ENCODE measurements around the gene EGFR.
A peak's percentile ranks its signal among the peaks of the same experiment; 100 is the strongest.

Gene EGFR

DNA sequence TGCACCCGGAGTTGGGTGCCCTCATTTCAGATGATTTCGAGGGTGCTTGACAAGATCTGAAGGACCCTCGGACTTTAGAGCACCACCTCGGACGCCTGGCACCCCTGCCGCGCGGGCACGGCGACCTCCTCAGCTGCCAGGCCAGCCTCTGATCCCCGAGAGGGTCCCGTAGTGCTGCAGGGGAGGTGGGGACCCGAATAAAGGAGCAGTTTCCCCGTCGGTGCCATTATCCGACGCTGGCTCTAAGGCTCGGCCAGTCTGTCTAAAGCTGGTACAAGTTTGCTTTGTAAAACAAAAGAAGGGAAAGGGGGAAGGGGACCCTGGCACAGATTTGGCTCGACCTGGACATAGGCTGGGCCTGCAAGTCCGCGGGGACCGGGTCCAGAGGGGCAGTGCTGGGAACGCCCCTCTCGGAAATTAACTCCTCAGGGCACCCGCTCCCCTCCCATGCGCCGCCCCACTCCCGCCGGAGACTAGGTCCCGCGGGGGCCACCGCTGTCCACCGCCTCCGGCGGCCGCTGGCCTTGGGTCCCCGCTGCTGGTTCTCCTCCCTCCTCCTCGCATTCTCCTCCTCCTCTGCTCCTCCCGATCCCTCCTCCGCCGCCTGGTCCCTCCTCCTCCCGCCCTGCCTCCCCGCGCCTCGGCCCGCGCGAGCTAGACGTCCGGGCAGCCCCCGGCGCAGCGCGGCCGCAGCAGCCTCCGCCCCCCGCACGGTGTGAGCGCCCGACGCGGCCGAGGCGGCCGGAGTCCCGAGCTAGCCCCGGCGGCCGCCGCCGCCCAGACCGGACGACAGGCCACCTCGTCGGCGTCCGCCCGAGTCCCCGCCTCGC, at the start of gene EGFR:
TSS of gene EGFR (plus strand) at position 657 of the 830 bp plus-strand sequence. CDS start 261 bp downstream, outside the sequence.
- DNase-seq: peak in 8 of 14 donors; percentile 15 to 68 (median 38)

DNA sequence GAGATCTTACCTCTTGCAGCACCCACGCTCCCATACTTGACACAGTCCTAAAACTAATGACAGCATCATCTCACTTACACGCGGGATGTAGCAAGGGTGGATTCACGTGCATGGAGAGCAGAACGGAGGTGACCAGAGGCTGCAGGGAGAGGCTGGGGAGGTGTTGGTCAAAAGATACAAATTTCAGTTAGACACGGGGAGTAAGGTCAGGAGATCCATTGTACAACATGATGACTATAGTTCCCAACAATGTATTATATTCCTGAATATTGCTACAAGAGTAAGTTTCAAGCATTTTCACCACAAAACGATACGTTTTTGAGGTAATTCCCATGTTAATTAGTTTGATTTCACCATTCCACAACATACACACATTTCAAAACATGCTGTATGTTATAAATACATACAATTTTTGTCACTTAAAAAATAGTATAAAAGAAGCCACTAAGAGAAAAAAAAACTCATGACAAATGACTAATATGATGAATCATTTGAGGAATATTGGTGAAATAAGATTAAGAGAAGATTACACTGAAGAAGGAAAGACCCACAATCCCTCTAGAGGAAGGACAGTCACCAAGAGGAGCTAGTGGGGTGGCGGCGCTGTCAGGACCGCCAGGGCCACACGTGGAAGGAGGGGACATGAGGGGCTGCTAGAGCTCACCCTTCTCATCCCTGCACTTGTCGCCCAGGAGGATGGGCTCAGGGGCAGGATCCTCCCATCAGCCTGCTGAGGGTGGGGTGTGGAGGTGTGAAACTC, 49.4 kb upstream of the EGFR start:
- no peak for DNase-seq

DNA sequence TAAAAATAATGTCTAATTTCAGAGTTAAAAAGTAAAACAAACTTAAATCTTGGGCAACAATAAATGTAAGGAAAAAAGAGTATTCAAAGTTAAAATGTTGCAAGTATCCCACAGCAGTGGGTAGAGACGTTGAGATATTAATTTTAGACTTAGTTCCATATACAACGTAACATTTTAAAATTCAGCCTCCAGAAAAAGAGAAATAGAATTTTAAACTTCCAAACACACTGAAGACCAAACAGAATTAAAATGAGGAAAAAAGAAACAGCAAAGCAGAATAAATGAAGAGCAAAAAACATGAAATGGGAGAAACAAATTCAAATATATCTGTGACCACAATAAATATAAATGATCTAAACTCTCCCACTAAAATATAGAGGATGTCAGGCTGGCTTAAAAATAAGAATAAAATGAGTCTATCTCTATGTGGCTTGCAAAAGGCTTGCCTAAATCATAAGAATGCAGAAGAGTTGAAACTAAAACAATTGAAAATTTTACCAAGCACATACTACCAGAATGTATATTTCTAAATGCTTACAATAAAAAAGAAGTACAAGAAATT, 46.0 kb upstream of the EGFR start:
- DNase-seq: no peak

DNA sequence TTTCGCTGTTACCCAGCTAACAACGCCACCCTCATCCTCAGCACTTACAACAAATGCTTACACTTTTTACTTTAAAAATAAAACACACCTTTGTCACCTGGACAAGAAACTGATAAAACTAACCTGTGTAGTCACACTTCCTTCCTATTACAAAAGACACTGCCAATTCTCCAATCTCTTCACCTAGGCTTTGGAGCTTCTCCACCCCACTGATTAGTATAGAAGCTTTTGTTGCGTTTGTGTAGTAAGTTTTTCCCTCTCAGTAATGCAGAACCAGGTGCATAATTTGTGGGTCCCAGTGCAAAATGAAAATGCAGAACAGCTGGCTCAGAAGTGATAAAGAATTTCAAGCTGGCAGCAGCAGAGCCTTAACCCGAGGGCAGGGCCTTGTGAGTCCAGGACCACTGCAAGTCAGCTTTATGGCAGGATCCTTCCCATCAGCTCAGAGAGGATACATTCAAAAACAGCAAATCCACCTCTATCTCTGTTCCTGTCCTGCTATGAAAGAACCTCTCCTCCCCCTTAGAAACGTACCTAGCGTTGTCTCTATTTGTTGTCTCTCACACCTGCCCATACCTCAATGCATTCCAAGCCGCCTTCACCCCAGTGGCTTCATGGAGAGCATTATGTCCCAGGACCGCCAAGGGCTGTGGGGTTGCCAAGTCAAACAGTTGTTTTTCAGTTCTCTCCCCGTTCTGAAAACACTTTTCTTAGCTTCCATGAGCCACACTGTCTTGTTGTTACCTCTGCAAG, 40.3 kb upstream of the EGFR start:
- DNase-seq: no peak

DNA sequence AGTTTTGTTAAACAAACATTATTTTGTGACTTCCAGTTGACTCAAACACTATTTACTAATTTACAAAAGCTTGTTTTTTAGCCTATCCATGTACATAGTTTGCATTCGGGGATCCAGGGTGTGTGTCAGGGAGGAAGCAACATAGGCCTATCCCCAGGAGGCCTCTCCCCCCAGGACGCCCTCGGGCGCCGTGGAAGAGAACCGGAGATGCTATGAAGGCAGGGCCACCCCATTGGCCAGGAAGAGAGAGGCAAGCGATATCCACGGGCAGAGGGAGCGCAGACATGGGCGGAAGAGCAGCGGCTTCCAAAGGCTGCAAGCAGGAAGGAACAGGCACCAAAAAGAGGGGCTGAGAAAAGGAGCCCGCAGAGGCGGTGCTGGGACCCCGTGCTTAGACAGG, 38.3 kb upstream of the EGFR start:
- DNase-seq: no peak

DNA sequence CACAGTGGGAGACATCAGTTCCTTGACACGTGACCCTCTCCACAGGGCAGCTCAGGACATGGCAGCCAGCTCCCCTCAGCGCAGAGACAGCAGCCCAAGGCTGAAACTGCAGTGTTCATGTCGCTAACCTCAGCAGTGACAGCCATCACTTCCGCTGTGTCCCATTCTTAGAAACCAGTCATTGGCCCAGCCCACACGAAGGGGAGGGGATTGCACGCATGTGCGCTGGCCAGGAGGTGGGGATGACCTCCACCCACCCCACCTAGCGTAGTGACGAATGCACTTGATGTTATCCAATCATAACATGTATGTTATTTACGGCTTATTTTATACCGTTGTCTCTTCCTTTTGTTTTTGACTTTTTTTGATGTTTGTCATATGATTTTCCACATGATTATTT, 36.9 kb upstream of the EGFR start:
- no peak for DNase-seq

DNA sequence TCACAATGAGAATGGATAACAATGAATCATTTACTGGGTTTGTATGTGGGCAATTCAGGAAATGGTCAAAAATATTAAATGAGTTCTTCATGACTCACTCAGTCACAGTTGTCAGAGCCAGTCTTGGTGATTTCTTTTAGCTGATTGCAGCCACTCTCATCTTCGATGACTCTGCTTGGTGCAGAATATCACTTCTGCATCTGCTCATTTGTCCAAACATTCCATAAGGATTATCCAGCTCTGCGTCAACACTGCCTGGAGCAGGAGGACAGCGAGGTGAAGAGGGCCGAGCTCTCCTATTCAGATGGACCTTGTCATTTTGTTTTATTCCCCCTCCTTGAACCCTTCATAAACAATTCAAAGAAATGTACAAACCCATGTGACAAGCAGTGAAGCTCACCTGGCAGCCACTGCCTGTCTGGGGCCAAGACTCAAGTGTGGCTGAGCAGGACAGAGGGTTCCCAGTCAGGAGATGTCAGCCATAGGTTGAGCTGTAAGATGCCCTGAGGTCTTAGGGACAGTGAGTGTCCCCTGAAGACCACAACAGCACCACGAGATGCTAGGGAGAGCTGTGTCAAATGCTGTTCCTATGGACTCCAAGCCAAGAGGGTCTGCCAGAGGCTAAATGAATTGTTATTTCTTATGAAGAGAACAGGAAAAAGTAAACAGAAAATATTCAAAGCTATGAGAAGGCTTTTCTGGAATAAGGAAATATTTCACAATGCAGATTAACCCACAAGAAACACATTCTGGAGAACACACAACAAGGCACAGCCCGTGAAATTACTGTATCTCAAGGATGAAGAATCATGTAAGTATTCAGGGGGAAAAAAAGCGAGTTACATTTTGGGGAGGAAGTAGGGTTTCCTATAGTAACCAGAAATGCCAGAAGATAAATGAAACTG, 33.1 kb upstream of the EGFR start:
- no peak for DNase-seq

DNA sequence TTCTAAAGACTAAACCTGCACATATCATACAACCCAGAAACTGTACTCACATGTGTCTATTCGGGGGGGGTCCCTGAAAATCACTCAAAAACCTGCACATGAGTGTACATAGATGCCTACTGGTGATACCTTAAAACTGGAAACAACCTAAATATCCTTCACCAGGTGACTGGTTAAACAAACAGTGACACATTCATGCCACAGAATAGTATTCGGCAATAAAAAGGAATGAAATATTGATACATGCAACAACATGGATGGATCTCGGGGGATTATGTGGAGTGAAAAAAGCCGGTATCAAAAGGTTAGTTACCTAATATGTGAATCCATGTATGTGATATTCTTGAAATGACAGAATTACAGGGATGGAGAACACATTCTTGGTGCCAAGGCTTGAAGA, 32.1 kb upstream of the EGFR start:
- DNase-seq: no peak

DNA sequence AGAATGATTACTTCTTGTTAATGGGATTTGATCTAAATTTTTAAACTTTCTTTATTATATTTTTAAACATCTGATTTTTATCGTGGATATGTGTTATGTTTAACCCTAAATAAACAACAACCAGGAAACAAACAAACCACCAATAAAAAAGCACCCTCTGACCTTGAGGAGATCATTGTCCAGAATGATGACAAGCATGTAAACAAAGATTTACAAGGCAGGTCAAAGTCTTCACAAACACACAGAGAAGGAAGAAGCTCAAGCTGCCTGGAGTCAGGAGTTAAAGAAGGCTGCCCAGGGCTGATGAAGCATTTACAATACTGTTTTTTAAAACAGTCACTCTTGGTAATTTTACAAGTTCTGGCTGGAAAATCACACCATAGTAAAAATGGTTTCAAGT, 31.0 kb upstream of the EGFR start:
- no peak for DNase-seq

DNA sequence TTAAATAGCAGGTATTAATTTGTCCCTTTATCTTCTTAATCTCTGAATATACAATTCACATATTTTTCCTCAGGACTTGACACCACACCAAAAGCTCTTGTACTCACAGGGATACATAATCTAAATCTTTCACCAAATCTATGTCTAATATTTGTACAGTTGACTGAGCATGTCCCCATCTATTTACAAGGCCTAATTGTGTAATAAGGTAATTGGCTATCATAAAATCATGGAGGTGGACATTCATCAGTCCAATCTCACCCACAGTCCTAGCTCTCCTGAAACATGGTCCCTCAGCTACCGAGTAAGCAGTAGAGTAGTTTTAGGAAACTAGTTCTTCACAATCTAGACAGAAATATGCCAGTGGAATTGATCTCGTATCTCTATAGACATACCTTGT, 30.3 kb upstream of the EGFR start:
- no peak for DNase-seq

DNA sequence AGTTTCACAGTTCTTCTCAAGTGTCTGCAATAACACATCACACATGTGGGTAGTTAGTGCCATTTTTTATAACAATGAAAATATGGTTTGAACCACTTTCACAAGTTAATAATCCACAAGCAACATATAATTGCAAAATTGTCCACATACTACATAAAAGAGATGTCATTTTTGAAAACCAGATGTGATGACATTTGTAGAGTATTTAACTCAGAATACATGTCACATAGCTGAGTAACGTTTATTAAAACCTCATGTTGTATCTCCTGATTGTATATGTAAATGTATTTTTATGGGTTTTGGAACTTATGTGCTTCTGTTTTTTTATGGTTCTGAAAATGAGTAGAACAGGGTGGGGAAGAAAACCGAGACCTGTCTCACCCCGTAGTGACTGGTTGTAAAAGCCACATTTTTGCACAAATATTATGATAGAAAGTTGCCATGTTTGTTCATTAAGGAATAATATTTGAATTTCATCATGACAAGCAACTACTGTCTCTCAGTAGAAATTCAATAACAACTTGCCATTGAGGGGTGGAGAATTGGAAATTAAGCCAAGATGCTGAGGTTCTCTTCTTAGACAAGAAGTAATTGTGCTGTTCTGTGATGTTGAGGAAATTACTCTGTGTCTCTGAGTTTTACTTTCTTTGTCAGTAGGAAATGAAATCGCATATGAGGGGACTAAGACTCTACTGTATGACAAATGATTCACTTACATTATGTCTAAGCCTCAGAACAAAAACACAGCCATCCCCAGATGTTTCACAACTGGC, 29.2 kb upstream of the EGFR start:
- DNase-seq: no peak

DNA sequence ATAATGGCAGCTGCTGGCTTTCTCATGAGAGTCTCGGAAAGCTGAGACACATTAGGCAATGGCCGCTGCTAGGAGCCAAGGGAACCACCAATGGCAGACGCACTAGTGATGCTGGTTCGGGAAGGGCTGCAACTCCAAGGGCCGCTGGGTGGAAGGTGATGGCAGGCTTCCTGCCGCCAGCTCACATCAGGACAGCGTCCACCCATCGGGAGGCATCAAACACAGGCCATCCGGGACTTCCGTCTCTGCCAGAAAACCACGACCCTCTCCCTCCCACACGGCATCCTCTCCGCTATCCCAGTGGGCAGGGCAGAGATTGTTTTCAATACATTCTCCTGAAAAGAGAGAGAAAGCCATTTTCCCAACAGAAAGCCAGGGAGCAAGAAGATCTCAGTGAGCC, 27.5 kb upstream of the EGFR start:
- DNase-seq: no peak

DNA sequence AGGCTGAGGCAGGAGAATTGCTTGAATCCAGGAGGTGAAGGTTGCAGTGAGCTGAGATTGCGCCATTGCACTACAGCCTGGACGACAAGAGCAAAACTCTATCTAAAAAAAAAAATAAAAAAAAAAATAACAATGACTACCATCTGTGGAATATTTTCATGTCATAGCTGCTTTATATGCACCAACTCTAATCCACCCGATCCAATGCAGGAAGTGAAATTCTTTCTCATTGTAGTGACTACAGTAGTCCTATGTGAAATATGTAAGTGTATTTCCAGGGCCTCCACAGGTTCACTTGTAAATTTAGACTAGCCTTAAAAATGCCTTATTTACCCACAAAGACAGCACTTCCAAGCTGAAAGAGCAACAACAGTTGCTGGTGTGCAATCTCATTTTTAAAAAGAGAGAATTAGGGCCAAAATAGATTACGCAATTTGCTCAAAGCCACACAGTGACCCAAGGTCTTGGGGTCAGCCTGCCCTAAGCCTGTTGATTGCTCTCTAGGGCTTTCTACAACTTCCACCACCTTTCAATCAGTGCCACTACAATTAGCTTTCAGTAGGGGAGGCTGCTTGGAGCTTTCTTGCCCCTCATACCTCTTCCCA, 25.8 kb upstream of the EGFR start:
- DNase-seq: no peak

DNA sequence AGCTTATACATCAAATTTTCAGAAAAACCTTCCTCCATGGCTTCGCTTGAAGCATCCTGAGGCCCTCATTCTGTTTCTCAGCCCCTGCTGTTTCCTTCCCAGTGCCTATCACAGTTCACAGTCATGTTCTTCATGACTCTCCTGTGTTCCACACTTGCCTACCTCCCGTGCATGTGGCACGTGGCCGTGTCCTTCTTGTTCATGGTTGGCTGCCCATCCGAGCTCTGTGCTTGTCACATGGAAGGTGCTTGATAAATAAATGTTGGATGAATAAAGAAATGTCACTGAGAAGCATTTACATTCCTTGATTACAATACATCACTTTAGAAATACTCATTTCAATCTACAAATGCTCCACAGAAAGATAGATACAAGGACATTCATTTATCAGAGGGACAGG, 23.7 kb upstream of the EGFR start:
- DNase-seq: no peak

DNA sequence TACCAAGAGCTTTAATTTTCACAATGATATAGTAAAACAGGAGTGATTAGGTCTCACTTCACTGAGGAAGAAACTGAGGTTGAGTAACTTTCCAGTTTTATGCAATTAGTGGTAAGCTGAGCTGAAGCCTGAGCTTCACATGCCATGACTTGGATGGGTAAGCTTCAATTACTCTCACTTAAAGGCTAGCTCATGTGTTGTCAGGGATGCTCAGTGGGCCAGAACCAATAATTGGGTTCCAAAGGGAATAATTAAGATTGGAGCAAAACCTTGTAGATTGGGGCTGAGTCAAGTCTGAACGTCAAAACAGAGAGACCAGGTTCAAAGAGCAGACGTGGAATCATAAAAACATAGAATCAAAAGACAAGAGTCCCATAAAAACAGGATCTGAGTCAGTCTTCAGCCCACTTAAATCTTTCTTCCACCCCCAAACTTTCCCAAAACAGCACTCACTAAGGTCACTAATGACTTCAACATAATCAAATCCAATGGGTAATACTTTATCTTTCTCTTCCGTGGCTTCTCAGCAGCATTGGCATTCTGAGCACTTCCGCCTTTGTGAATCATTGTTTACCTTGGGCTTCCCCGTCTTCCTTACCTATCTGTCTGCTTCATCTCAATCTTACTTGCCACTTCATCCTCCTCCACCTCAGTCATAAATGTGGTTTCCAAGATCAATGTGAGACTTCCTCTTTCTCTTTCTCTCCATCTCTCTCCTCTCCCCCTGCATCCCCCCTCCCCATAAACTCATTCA, 23.0 kb upstream of the EGFR start:
- DNase-seq: no peak

DNA sequence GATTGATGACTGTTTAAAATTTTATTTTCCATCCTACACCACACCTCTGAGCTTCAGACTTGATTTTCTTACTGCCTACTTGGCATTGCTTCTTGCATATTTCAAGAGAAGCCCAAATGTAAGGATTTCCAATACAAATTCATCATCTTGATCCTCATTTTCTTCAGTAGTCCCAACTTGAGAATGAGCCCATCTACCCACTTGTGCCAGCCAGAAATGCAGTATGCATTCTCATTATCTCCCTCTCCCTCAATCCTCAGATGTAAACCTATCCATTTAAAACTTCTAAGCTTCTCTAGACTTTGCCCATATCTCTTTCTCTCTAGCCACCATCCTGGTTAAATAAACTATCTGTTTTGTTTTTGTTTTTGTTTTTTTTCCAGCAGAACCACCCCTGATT, 22.4 kb upstream of the EGFR start:
- no peak for DNase-seq

DNA sequence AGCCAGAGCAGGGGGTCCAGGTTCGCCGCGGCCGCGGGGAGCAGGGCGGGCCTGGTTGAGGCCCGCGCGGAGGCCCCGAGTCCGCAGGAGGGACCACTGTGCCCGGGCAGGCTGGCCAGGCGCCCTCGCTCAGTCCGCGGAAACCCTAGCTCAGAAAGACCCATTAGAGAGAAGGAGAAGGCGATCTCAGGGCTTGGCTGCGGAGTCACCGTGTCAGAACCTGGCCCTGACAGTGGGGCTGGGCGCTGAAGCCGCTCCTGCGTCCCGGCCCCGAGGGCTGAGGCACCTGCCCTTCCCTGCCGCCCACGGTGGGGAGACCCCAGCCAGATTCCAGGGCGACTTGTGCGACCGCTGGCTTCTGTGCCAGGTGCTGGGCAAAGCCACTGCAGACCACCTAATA, 14.2 kb upstream of the EGFR start:
- no peak for DNase-seq

DNA sequence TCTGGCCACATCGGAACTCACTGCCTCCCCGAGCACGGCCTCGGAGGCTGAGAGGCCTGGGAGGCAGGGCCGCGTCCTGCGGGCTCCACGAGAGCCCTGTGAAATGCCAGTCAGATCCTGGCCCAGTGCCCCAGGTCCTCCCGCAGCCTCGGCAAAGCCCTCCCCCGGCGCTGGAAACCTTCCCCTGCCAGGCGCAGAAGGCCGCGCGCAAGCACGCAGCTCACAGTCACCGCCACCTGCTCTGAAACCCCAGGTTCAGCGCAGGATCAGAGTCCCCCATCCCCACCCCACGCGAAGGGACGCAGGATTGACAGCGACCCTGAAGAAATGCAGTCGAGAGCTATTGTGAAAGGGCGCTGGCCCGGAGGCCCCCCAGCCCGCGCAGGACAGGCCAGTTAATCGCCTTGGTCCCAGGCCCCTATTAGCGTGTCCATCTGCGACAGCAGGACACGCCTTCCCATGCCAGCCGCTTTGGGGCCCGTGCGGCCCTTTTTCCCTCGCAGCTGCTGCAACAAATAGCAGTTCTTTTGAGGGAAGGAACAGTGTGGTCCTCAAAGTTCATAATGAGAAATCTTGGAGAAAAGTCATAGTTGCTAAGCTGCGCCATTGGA, 13.5 kb upstream of the EGFR start:
- DNase-seq: peak in 3 of 14 donors; percentile 9 to 27 (median 13)

DNA sequence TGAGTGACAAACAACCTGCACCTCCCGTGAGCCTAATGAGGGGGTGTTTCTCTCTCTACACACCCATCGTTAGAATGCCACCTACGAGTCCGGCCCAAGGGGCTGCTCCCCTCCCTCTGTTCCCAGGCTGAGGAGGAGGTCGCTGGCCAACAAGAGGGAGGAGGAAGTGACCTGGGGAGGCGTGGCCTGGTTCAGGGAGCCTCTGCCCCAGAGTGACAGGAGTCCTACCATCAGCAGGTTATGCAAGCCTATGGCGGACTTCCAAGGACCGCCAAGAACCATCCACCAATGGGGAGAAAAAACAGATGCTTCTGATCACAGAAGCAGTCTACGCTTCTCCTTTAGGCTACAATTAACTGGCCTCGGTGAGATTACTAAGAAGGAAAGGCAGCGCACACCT, 12.3 kb upstream of the EGFR start:
- DNase-seq: no peak
